ENCODE results near the gene TMC6. TPM values are rescaled to one million over a fixed set of nuclear protein-coding genes. Genes with fewer than 3 reads are reported as not detected.

Gene TMC6
- total RNA-seq, 1 donor from 2014 or later: 94.4 TPM

DNA sequence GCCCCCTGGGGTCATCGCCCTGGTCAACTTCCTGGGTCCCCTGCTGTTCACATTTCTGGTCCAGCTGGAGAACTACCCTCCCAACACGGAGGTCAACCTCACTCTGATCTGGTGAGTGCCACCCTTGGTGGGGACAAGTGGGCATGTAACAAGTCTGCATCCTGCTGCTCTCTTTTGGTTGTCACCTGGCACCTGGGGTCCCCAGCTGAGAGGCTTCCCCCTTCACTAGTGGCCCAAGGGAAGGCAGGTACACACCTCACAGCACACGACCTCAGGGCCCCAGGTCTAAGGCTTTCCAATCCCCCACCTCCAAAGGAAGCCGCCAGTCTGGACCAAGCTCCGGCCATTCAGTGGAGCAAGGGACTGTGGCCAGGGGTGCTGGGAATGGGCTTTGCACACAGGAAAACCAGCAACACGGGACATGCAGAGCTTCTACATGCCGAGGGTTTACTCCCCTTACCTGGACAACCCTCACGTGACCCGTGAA lies 6.4 kb upstream of the TMC6 start:
- TF ChIP-seq, protein P1, sequence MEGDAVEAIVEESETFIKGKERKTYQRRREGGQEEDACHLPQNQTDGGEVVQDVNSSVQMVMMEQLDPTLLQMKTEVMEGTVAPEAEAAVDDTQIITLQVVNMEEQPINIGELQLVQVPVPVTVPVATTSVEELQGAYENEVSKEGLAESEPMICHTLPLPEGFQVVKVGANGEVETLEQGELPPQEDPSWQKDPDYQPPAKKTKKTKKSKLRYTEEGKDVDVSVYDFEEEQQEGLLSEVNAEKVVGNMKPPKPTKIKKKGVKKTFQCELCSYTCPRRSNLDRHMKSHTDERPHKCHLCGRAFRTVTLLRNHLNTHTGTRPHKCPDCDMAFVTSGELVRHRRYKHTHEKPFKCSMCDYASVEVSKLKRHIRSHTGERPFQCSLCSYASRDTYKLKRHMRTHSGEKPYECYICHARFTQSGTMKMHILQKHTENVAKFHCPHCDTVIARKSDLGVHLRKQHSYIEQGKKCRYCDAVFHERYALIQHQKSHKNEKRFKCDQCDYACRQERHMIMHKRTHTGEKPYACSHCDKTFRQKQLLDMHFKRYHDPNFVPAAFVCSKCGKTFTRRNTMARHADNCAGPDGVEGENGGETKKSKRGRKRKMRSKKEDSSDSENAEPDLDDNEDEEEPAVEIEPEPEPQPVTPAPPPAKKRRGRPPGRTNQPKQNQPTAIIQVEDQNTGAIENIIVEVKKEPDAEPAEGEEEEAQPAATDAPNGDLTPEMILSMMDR (conservative IDR thresholded peaks at IDR 0.05): no peak
- DNase-seq (ENCODE audit: extremely low spot score, unreplicated experiment): no peak
- Mint-ChIP-seq H3K4me3 (no peak overlapping the region), H3K9me3 (no peaks in the 10 kb centered on the region), H3K36me3 (no peaks in the 10 kb centered on the region), H3K27me3 (peaks cover 9% of the 10 kb centered on the region), H3K27ac (no peak overlapping the region), H3K4me1 (ENCODE audit: unreplicated experiment) (peaks cover 10% of the 10 kb centered on the region)

DNA sequence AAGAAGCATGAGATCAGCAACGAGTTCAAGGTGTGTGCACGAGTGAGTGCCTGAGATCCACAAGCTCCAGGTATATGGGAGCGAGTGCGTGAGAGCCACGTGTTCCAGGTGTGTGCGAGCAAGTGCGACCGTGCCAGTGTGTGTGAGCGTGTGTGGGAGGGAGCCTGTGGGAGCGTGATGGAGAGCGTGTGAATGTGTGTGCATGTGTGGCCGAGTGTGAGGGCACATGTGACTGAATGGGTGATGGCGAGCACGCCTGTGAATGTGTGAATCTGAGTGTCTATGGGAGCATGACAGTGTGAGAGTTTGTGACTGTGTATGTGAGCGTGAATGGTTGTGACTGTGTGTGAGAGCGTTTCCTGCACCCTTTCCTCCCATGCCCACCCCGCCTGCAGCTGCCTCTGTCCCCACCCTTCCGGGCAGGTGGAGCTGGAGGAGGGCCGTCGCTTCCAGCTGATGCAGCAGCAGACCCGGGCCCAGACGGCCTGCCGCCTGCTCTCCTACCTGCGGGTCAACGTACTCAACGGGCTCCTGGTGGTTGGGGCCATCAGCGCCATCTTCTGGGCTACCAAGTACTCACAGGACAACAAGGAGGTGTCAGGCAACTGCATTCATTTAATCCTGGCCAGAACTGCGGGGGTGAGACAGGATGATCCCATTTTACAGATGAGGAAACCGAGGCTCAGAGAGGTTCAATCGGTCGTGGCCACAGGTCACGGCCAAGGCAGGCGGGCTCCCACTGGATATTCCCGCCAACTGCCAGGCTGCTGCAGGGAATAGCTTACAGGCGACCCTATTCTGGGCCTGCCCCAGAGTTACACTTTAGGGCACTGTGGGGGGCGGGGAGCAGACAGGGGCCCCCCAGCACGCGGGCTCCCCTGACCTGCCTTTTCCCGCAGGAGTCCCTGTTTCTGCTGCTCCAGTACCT lies 5.7 kb upstream of the TMC6 start:
- no peaks in the 10 kb centered on the region for H3K36me3 Mint-ChIP-seq
- H3K27me3 Mint-ChIP-seq: peaks cover 12% of the 10 kb centered on the region
- H3K9me3 Mint-ChIP-seq: no peaks in the 10 kb centered on the region
- peak overlapping the region; percentile 10 for H3K4me3 Mint-ChIP-seq
- peaks cover 14% of the 10 kb centered on the region for H3K4me1 Mint-ChIP-seq (ENCODE audit: unreplicated experiment)
- TF ChIP-seq, protein P1 (conservative IDR thresholded peaks at IDR 0.05): peak; percentile 65
- DNase-seq (ENCODE audit: extremely low spot score, unreplicated experiment): no peak
- peak overlapping the region; percentile 79 for H3K27ac Mint-ChIP-seq

DNA sequence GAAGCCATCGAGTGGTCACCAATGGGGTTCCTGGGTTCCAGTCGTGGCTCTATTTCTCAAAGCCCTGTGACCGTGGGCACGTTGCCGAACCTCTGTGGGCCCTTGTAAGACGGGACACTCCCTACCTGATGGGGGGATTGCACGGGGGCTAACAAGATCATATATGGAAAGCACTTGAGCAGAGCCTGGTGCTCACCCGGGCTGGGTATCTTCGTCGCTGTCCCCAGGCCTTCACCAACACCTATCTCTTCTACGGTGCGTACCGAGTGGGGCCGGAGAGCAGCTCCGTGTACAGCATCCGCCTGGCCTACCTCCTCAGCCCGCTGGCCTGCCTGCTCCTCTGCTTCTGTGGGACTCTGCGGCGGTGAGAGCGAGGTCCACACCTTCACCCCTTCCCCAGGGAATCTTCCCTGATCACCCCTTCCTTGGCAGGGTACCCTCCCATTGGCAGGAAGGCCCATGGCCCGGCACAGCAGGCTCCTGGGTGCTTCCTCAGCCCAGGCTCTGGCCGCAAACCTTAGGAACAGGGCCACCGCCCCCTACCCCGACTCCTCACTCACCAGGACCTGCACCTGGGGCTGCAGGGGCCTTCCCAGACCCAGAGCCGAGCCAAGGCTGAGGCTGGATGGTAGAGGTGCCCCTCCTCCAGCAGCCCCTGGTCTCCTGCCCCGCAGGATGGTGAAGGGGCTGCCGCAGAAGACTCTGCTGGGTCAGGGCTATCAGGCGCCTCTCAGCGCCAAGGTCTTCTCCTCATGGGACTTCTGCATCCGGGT lies 4.8 kb upstream of the TMC6 start:
- H3K27me3 Mint-ChIP-seq: peaks cover 12% of the 10 kb centered on the region
- no peak overlapping the region for H3K4me3 Mint-ChIP-seq
- DNase-seq (ENCODE audit: extremely low spot score, unreplicated experiment): no peak
- no peaks in the 10 kb centered on the region for H3K9me3 Mint-ChIP-seq
- H3K27ac Mint-ChIP-seq: peak overlapping the region; percentile 79
- no peaks in the 10 kb centered on the region for H3K36me3 Mint-ChIP-seq
- TF ChIP-seq, protein P1 (conservative IDR thresholded peaks at IDR 0.05): no peak
- peaks cover 14% of the 10 kb centered on the region for H3K4me1 Mint-ChIP-seq (ENCODE audit: unreplicated experiment)

DNA sequence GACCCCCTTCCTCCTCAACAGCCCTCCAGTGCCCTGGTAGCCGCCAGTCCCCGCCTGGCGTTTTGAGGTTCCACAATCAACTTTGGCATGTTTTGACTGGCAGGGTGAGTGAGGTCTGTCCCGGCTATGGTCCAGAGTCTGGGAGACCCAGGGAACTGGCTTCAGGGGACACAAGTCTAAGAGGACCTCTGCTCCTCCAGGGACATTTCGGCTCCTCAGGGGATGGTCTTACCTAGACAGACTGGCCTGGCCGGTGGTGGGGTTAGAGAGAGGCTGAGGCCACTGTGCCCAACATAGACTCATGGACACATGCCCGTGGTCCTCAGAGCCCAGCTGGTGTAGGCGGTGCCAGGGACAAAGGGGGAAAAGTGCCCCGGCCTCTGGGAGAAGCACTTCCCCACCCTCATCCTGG lies 4.2 kb upstream of the TMC6 start:
- peak overlapping the region; percentile 41 for H3K4me3 Mint-ChIP-seq
- H3K27ac Mint-ChIP-seq: peak overlapping the region; percentile 11
- peaks cover 12% of the 10 kb centered on the region for H3K27me3 Mint-ChIP-seq
- TF ChIP-seq, protein P1 (conservative IDR thresholded peaks at IDR 0.05): no peak
- no peak for DNase-seq (ENCODE audit: extremely low spot score, unreplicated experiment)
- H3K36me3 Mint-ChIP-seq: no peaks in the 10 kb centered on the region
- peaks cover 14% of the 10 kb centered on the region for H3K4me1 Mint-ChIP-seq (ENCODE audit: unreplicated experiment)
- no peaks in the 10 kb centered on the region for H3K9me3 Mint-ChIP-seq

DNA sequence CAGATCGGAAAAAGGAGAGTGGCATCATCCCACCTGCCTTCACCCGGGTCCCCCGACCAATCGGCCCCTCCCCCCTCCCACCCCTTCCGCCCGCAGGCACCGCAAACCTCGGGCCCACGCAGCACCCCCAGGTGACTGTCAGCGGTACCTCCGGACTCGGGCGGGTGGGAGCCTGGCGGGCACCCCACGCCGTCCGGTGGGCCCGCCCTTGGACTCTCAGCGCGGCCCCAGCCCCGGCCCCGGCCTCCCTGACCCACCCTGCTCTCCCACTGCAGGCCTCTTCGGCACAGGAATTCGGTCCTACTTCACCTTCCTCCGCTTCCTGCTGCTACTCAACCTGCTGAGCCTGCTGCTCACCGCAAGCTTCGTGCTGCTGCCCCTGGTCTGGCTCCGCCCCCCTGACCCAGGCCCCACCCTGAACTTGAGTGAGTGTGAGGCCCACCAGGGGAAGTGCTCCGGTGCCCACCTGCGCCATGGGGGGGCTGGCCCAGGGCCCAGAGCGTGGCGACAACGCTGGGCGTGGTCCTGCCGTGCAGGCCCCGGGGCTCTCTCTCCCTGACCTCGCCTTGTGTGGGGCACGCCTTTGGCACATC lies 3.6 kb upstream of the TMC6 start:
- no peak overlapping the region for H3K27ac Mint-ChIP-seq
- DNase-seq (ENCODE audit: extremely low spot score, unreplicated experiment): no peak
- H3K36me3 Mint-ChIP-seq: no peaks in the 10 kb centered on the region
- no peaks in the 10 kb centered on the region for H3K9me3 Mint-ChIP-seq
- H3K27me3 Mint-ChIP-seq: peaks cover 12% of the 10 kb centered on the region
- H3K4me3 Mint-ChIP-seq: peak overlapping the region; percentile 63
- H3K4me1 Mint-ChIP-seq (ENCODE audit: unreplicated experiment): peaks cover 14% of the 10 kb centered on the region
- TF ChIP-seq, protein P1 (conservative IDR thresholded peaks at IDR 0.05): no peak
